GM21390 (cell line): ENCODE measurements around the gene CALD1.

Experiments
- ATAC-seq: cut with Tn5 transposase; IDR thresholded peaks from one replicate; pipeline ENCODE4 v1.9.1; 2021; ENCODE audit not compliant: unreplicated experiment

The CALD1 gene

GRCh38 chr7:134854816-134855215 is 75.4 kb downstream of the CALD1 start:
- ATAC-seq, result no peak

GRCh38 chr7:134855442-134855841 is 76.0 kb downstream of the CALD1 start:
- ATAC-seq, result no peak

- no peak for ATAC-seq
Measured at GRCh38 chr7:134856091-134856490, 76.7 kb downstream of the CALD1 start.

GRCh38 chr7:134856691-134857090 is 77.3 kb downstream of the CALD1 start:
- ATAC-seq, result no peak

- ATAC-seq, result no peak
Measured at GRCh38 chr7:134857958-134858357, 78.5 kb downstream of the CALD1 start.

GRCh38 chr7:134859783-134860182 is 80.3 kb downstream of the CALD1 start:
- ATAC-seq, result no peak

GRCh38 chr7:134865001-134865845 is 85.8 kb downstream of the CALD1 start:
- ATAC-seq, result no peak

GRCh38 chr7:134866617-134867016 is 87.2 kb downstream of the CALD1 start:
- no peak for ATAC-seq

- no peak for ATAC-seq
Measured at GRCh38 chr7:134870156-134870555, 90.7 kb downstream of the CALD1 start.

- ATAC-seq, result no peak
Measured at GRCh38 chr7:134870781-134871180, 91.3 kb downstream of the CALD1 start.

- no peak for ATAC-seq
Measured at GRCh38 chr7:134873253-134873652, 93.8 kb downstream of the CALD1 start.

GRCh38 chr7:134874407-134874806 is 95.0 kb downstream of the CALD1 start:
- ATAC-seq, result no peak

GRCh38 chr7:134875867-134876266 is 96.4 kb downstream of the CALD1 start:
- ATAC-seq, result no peak

- no peak for ATAC-seq
Measured at GRCh38 chr7:134878746-134879357, 99.4 kb downstream of the CALD1 start.

- ATAC-seq, result no peak
Measured at GRCh38 chr7:134879815-134880475, 100.5 kb downstream of the CALD1 start.

- no peak for ATAC-seq
Measured at GRCh38 chr7:134882481-134882880, 103.0 kb downstream of the CALD1 start.

GRCh38 chr7:134885967-134886352 is 106.5 kb downstream of the CALD1 start:
- no peak for ATAC-seq

- ATAC-seq, result no peak
Measured at GRCh38 chr7:134886353-134887057, 107.1 kb downstream of the CALD1 start.

- ATAC-seq, result no peak
Measured at GRCh38 chr7:134887523-134887922, 108.1 kb downstream of the CALD1 start.

- ATAC-seq, result no peak
Measured at GRCh38 chr7:134888141-134888740, 108.8 kb downstream of the CALD1 start.
